DOHH2 (cell line): ENCODE measurements around the gene STING1.
"Not testable (repeated sequence)": the region's sequence is repeated elsewhere in the genome, so short reads cannot be mapped to it uniquely, and the experiment has no call there.

Source experiments
- H3F3A ChIP-seq: fragments of 200-600 bp; sonication (generic), shearing (Covaris generic); 2 replicates; pipeline ENCODE4 v1.6.0; 2016; ENCODE audit warnings: antibody characterized with exemption, mild to moderate bottlenecking; ENCODE audit not compliant: control insufficient read depth, insufficient read depth
- H3K27ac ChIP-seq: fragments of 200-600 bp; sonication (generic); 2 replicates; pipeline ENCODE4 v1.5.1; 2014; ENCODE audit warnings: low read depth, mild to moderate bottlenecking, low read length, moderate library complexity
- H3K27me3 ChIP-seq: fragments of 200-600 bp; sonication (generic); 2 replicates; pipeline ENCODE4 v1.6.1; 2014; ENCODE audit warnings: mild to moderate bottlenecking, low read length, mixed read lengths; ENCODE audit not compliant: control insufficient read depth
- H3K36me3 ChIP-seq: fragments of 200-600 bp; sonication (generic); 2 replicates; pipeline ENCODE4 v1.6.1; 2014; ENCODE audit warnings: mild to moderate bottlenecking, low read length, moderate library complexity, mixed read lengths; ENCODE audit not compliant: control insufficient read depth
- H3K4me1 ChIP-seq: fragments of 200-600 bp; sonication (generic); 2 replicates; pipeline ENCODE4 v1.6.1; 2014; ENCODE audit warnings: mild to moderate bottlenecking, low read length, mixed read lengths; ENCODE audit not compliant: control insufficient read depth
- H3K4me2 ChIP-seq: fragments of 200-600 bp; sonication (generic); 2 replicates; pipeline ENCODE4 v1.6.0; 2014; ENCODE audit warnings: mild to moderate bottlenecking, low read length, moderate library complexity
- H3K4me3 ChIP-seq: fragments of 200-600 bp; sonication (generic); 2 replicates; pipeline ENCODE4 v1.5.1; 2014; ENCODE audit warnings: mild to moderate bottlenecking, low read length, mixed read lengths
- H3K79me2 ChIP-seq: fragments of 200-600 bp; sonication (generic); 2 replicates; pipeline ENCODE4 v1.6.1; 2014; ENCODE audit warnings: mild to moderate bottlenecking, low read length, mixed read lengths; ENCODE audit not compliant: control insufficient read depth
- H3K9me2 ChIP-seq: fragments of 200-600 bp; sonication (generic); replicated peaks from 2 replicates; pipeline ENCODE4 v1.6.1; 2014; ENCODE audit warnings: mild to moderate bottlenecking, low read length, mixed read lengths; ENCODE audit not compliant: control insufficient read depth
- H3K9me3 ChIP-seq: fragments of 200-600 bp; sonication (generic); 2 replicates; pipeline ENCODE4 v1.6.1; 2014; ENCODE audit warnings: antibody characterized with exemption, low read length, mixed read lengths; ENCODE audit not compliant: control insufficient read depth, insufficient read depth
- H4K20me1 ChIP-seq: fragments of 200-600 bp; sonication (generic); 2 replicates; pipeline ENCODE4 v1.6.0; 2014; ENCODE audit warnings: low read depth, mild to moderate bottlenecking, antibody characterized with exemption, low read length, moderate library complexity; ENCODE audit not compliant: control insufficient read depth, insufficient read depth
- EZH2phosphoT487 ChIP-seq: fragments of 200-600 bp; sonication (generic); IDR thresholded peaks from 2 replicates; pipeline ENCODE4 v1.6.1; 2017; ENCODE audit warnings: borderline replicate concordance, mild to moderate bottlenecking, antibody characterized with exemption, low read length, moderate library complexity, mixed read lengths
- TF ChIP-seq, protein P1 (sequence below): fragments of 200-600 bp; sonication (generic); IDR thresholded peaks from one replicate; pipeline ENCODE4 v1.5.1; 2014; ENCODE audit warnings: antibody characterized with exemption, mild to moderate bottlenecking, low read depth, low read length; ENCODE audit not compliant: poor library complexity, severe bottlenecking

The STING1 gene

DNA sequence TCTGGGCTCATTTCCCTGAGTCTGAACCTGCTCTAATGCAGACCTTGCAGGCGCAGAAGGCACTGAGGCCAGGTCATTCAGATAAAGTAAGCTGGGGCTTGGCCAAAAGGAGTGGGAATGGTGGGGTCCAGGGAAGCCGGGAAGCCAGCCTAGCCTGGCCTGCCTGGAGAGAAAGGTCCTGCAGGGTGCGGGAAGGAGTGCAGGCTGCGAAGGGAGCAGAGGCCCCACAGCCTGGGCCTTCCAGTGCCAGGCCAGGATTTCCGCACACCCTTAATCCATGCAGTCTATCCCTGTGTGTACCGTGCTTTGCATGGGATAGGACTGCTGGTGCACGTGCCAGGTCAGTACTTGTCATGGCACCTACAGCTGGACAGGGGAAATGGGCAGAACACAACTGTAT is 3.6 kb upstream of the STING1 start:
- Histone ChIP-seq H3K27me3 (no peaks in the 10 kb centered on the region), H3K4me1 (peaks cover 17% of the 10 kb centered on the region), H4K20me1 (no peaks in the 10 kb centered on the region), H3K27ac (no peak overlapping the region), H3K9me3 (no peaks in the 10 kb centered on the region), H3K9me2 (no peaks in the 10 kb centered on the region), H3K4me3 (no peak overlapping the region), H3F3A (no peaks in the 10 kb centered on the region), H3K36me3 (no peaks in the 10 kb centered on the region), H3K79me2 (no peaks in the 10 kb centered on the region), H3K4me2 (no peak overlapping the region)
- no peak for TF ChIP-seq EZH2phosphoT487
- TF ChIP-seq, protein P1, sequence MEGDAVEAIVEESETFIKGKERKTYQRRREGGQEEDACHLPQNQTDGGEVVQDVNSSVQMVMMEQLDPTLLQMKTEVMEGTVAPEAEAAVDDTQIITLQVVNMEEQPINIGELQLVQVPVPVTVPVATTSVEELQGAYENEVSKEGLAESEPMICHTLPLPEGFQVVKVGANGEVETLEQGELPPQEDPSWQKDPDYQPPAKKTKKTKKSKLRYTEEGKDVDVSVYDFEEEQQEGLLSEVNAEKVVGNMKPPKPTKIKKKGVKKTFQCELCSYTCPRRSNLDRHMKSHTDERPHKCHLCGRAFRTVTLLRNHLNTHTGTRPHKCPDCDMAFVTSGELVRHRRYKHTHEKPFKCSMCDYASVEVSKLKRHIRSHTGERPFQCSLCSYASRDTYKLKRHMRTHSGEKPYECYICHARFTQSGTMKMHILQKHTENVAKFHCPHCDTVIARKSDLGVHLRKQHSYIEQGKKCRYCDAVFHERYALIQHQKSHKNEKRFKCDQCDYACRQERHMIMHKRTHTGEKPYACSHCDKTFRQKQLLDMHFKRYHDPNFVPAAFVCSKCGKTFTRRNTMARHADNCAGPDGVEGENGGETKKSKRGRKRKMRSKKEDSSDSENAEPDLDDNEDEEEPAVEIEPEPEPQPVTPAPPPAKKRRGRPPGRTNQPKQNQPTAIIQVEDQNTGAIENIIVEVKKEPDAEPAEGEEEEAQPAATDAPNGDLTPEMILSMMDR: no peak

- H3K27me3 ChIP-seq, H4K20me1 ChIP-seq, H3F3A ChIP-seq, H3K9me2 ChIP-seq, H3K79me2 ChIP-seq, H3K36me3 ChIP-seq, H3K27ac ChIP-seq, H3K9me3 ChIP-seq, H3K4me3 ChIP-seq, H3K4me2 ChIP-seq: not testable (repeated sequence)
- H3K4me1 ChIP-seq: peaks cover 11% of the 10 kb centered on the region
Measured at GRCh38 chr5:139482890-139483208, 291 bp upstream of the STING1 start.

DNA sequence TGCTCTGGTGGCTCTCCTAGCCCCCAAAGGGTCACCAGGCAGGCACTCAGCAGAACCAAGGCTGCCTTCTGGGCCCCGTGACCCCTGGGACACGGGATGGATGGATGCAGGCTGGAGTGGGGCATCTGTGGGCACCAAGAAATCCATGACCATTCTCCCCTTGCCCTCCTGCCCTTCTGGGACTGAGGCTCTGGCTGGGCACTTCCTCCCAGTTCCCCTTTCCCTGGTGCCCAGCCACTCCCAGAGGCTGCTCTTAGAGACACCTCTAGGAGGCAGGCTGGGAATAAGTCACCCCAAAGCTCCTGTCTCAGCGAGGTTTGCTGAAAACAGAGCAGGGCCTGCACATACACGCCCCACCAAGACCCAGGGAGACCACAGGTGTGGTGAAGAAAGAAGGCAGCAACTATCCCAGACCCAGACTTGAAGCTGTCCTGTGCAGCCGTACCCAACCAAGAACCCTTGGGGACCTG is 943 bp downstream of the STING1 start:
- Histone ChIP-seq H3K27ac (no peak overlapping the region), H3K4me2 (no peak overlapping the region), H3F3A (no peaks in the 10 kb centered on the region), H3K9me2 (no peaks in the 10 kb centered on the region), H3K36me3 (no peaks in the 10 kb centered on the region), H3K4me3 (no peak overlapping the region), H3K4me1 (peaks cover 11% of the 10 kb centered on the region), H3K9me3 (no peaks in the 10 kb centered on the region), H3K79me2 (no peaks in the 10 kb centered on the region), H4K20me1 (no peaks in the 10 kb centered on the region), H3K27me3 (no peaks in the 10 kb centered on the region)
- TF ChIP-seq, protein P1: no peak
- no peak for TF ChIP-seq EZH2phosphoT487

- Histone ChIP-seq H3K4me1 (peaks cover 11% of the 10 kb centered on the region), H3F3A (no peaks in the 10 kb centered on the region), H4K20me1 (no peaks in the 10 kb centered on the region), H3K36me3 (no peaks in the 10 kb centered on the region), H3K9me3 (no peaks in the 10 kb centered on the region), H3K9me2 (no peaks in the 10 kb centered on the region), H3K79me2 (no peaks in the 10 kb centered on the region), H3K27me3 (no peaks in the 10 kb centered on the region; the same call in 1 of the 2 replicates), H3K27ac (no peak overlapping the region), H3K4me2 (no peak overlapping the region), H3K4me3 (no peak overlapping the region)
- TF ChIP-seq EZH2phosphoT487: no peak
- TF ChIP-seq, protein P1: no peak
Measured at GRCh38 chr5:139481122-139481533, 1.4 kb downstream of the STING1 start.

GRCh38 chr5:139479729-139480128 is 2.8 kb downstream of the STING1 start:
- H3K27ac ChIP-seq, H4K20me1 ChIP-seq, H3K36me3 ChIP-seq, H3K4me3 ChIP-seq, H3K27me3 ChIP-seq, H3K9me2 ChIP-seq, H3F3A ChIP-seq, H3K9me3 ChIP-seq, H3K4me2 ChIP-seq, H3K79me2 ChIP-seq: not testable (repeated sequence)
- peaks cover 20% of the 10 kb centered on the region for H3K4me1 ChIP-seq

DNA sequence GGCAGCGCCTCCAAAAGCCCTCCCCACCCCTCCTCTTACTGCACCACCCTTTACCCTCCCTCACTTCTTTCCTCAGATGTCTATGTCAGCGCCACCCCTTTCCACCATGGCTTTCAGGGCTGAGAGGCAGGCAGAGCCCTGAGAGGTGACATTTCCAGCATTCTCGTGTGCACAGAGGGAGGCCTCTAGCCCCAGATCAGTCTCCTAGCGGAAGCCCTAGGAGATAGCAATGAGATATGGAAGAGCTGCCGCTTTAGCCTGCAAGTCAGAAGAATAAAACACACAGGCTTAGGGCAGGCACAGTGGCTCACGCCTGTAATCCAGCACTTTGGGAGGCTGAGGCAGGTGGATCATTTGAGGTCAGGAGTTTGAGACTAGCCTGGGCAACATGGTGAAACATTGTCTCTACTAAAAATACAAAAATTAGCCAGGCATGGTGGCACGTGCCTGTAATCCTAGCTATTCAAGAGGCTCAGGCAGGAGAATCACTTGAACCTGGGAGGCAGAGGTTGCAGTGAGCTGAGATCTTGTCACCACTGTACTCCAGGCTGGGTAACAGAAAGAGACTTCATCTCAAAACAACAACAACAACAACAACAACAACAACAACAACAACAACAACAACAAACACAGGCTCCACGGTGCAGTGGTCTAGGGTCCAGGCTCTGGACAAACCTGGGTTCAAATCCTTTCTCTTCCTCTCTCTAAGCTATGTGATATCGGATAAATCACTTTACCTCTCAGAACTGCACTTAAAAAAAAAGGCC is 3.7 kb downstream of the STING1 start:
- not testable (repeated sequence) for H3K27me3 ChIP-seq, H3K36me3 ChIP-seq, H3K79me2 ChIP-seq, H3K9me3 ChIP-seq, H4K20me1 ChIP-seq, H3K4me2 ChIP-seq, H3K9me2 ChIP-seq, H3F3A ChIP-seq, H3K4me3 ChIP-seq, H3K27ac ChIP-seq
- peaks cover 20% of the 10 kb centered on the region for H3K4me1 ChIP-seq
